ENCODE data around the gene PPP1R16B.
"Not testable (repeated sequence)": the region's sequence is repeated elsewhere in the genome, so short reads cannot be mapped to it uniquely, and the experiment has no call there.

PPP1R16B gene

GRCh38 chr20:38960187-38960687 lies 154.7 kb downstream of the PPP1R16B start:
- not testable (repeated sequence) for DNase-seq (ENCODE audit: extremely low read depth in 1 of 2, low read depth in 1 of 2)

GRCh38 chr20:38961530-38962043 lies 156.1 kb downstream of the PPP1R16B start:
- DNase-seq (ENCODE audit: extremely low read depth in 1 of 2, low read depth in 1 of 2): no peak

- peak; percentile 97 for DNase-seq (ENCODE audit: extremely low read depth in 1 of 2, low read depth in 1 of 2)
Measured at GRCh38 chr20:38962044-38962927, 156.8 kb downstream of the PPP1R16B start, which contains the start of gene DHX35. DHX35 (plus strand) TSS chr20:38962344; CDS start chr20:38962368, 24 bp downstream.

- no peak for DNase-seq (ENCODE audit: extremely low read depth in 1 of 2, low read depth in 1 of 2)
Measured at GRCh38 chr20:38962928-38963401, 157.5 kb downstream of the PPP1R16B start.

- DNase-seq (ENCODE audit: extremely low read depth in 1 of 2, low read depth in 1 of 2): no peak
Measured at GRCh38 chr20:38963745-38964144, 158.2 kb downstream of the PPP1R16B start.

GRCh38 chr20:38965264-38965663 lies 159.8 kb downstream of the PPP1R16B start:
- DNase-seq (ENCODE audit: extremely low read depth in 1 of 2, low read depth in 1 of 2): no peak

- no peak for DNase-seq (ENCODE audit: extremely low read depth in 1 of 2, low read depth in 1 of 2)
Measured at GRCh38 chr20:38968090-38968489, 162.6 kb downstream of the PPP1R16B start.

- DNase-seq (ENCODE audit: extremely low read depth in 1 of 2, low read depth in 1 of 2): no peak
Measured at GRCh38 chr20:38969708-38970107, 164.2 kb downstream of the PPP1R16B start.

- no peak for DNase-seq (ENCODE audit: extremely low read depth in 1 of 2, low read depth in 1 of 2)
Measured at GRCh38 chr20:38970302-38970701, 164.8 kb downstream of the PPP1R16B start.

Data from stimulated activated CD8-positive, alpha-beta memory T cell treated with anti-CD3 and anti-CD28 coated beads, Interleukin-7, amount 100 ng/mL, for 48 hours (primary cell).